Measurements from ENCODE around the gene PLLP. TPM values are rescaled to one million over a fixed set of nuclear protein-coding genes. Genes with fewer than 3 reads are reported as not detected.

The PLLP gene
- total RNA-seq, 2 donors from 2014 or later = 3.1 to 8.6 TPM

DNA sequence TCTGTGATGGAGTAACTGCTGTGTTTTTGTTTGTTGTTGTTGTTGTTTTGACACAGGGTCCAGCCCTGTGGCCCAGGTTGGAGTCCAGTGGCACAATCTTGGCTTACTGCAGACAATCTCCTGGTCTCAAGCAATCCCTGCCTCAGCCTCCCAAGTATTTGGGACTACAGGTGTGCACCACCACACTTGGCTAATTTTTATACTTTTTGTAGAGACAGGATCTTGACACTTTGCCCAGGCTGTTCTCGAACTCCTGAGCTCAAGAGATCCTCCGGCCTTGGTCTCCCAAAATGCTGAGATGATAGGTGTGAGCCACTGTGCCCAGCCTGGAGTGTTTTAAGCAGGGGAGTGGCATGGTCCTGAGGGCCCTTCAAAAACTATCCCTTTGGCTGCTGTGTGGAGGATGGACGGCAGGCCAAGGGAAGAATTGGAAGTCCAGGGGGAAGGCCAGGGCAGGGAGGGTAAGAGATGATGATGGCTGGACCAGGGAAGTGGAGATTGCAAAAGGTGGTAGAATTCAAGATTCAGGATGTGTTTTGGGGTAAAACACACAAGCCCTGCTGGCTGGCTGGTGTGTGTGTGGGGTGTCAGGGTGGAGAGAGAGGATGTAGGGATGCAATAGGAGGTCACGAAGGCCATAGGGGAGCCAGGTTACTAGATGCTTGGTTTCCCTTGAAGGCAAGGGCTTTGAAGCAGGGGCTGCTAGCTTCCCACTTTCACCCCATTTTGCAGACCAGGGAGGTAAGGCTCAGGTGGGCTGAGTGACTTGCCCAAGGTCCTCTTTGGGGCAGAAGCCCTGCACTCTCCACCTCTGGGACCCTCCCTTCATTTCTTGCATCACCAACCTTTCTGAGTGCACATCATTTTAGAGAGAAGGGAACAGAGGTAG lies 18.8 kb upstream of the PLLP start:
- DNase-seq (ENCODE audit: low spot score) (no peak), ATAC-seq (ENCODE audit: insufficient number of reproducible peaks, low FRiP score, low read depth) (no peak)
- no peaks in the 10 kb centered on the region for H3K36me3 ChIP-seq
- no peaks in the 10 kb centered on the region for H3K9me3 ChIP-seq
- TF ChIP-seq, protein P1, sequence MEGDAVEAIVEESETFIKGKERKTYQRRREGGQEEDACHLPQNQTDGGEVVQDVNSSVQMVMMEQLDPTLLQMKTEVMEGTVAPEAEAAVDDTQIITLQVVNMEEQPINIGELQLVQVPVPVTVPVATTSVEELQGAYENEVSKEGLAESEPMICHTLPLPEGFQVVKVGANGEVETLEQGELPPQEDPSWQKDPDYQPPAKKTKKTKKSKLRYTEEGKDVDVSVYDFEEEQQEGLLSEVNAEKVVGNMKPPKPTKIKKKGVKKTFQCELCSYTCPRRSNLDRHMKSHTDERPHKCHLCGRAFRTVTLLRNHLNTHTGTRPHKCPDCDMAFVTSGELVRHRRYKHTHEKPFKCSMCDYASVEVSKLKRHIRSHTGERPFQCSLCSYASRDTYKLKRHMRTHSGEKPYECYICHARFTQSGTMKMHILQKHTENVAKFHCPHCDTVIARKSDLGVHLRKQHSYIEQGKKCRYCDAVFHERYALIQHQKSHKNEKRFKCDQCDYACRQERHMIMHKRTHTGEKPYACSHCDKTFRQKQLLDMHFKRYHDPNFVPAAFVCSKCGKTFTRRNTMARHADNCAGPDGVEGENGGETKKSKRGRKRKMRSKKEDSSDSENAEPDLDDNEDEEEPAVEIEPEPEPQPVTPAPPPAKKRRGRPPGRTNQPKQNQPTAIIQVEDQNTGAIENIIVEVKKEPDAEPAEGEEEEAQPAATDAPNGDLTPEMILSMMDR (IDR thresholded peaks at IDR 0.05) = no peak
- no peak overlapping the region for H3K4me3 ChIP-seq
- no peaks in the 10 kb centered on the region for H3K27me3 ChIP-seq (replicated peaks; ENCODE audit: insufficient read depth)
- peak overlapping the region; percentile 95 to 98 for H3K27ac ChIP-seq
- peaks cover 9 to 45% of the 10 kb centered on the region in 2 donors for H3K4me1 ChIP-seq (ENCODE audit: control insufficient read depth in 1 of 2, low read depth in 2 of 2)

- Histone ChIP-seq H3K36me3 (no peaks in the 10 kb centered on the region), H3K4me3 (no peak overlapping the region), H3K27me3 (replicated peaks; ENCODE audit: insufficient read depth) (no peaks in the 10 kb centered on the region), H3K27ac (peak overlapping the region; percentile 22 to 35), H3K4me1 (ENCODE audit: control insufficient read depth in 1 of 2, low read depth in 2 of 2) (peaks cover 9 to 41% of the 10 kb centered on the region in 2 donors), H3K9me3 (no peaks in the 10 kb centered on the region)
- TF ChIP-seq, protein P1 (IDR thresholded peaks at IDR 0.05) = no peak
- ATAC-seq (ENCODE audit: insufficient number of reproducible peaks, low FRiP score, low read depth) (no peak), DNase-seq (ENCODE audit: low spot score) (no peak)
These were observed 16.8 kb upstream of the PLLP start for GRCh38 chr16:57301126-57301817.

GRCh38 chr16:57300387-57301125 lies 16.1 kb upstream of the PLLP start:
- TF ChIP-seq, protein P1 (IDR thresholded peaks at IDR 0.05) = peak; percentile 89
- peak; percentile 64 for ATAC-seq (ENCODE audit: insufficient number of reproducible peaks, low FRiP score, low read depth)
- Histone ChIP-seq H3K27me3 (replicated peaks; ENCODE audit: insufficient read depth) (no peaks in the 10 kb centered on the region), H3K27ac (peak overlapping the region; percentile 94 to 96), H3K9me3 (no peaks in the 10 kb centered on the region), H3K36me3 (no peaks in the 10 kb centered on the region), H3K4me1 (ENCODE audit: control insufficient read depth in 1 of 2, low read depth in 2 of 2) (peaks cover 9 to 34% of the 10 kb centered on the region in 2 donors), H3K4me3 (peak overlapping the region; percentile 71)
- peak; percentile 99 for DNase-seq (ENCODE audit: low spot score)

DNA sequence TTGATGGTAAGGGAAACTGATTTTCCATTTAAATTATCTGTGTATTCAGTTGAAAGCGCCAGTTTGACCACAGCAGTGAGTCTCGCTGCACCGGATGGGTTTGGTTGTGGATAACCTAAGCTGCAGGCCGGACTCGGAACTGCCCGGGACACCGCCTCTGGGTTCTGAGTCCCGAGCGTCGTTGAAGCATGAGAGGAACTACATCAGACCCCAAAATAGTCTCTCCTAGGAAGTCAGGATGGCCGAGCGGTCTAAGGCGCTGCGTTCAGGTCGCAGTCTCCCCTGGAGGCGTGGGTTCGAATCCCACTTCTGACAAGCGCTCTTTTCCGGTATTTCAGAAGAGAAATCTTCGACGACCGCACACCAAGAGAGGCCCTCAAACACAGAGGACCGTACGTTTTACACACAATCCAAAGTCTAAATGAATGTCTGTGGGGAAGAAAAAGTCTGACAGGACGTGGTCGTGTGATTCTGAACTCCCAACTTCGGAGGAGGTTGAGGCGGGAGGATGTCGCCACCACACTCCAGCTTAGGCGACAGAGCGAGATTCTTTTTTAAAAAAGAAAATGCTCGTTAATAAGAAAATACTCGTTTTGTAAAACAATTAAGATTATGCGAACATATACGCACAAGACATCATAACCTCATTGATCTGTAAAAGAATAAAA lies 15.4 kb upstream of the PLLP start:
- H3K36me3 ChIP-seq = no peaks in the 10 kb centered on the region
- H3K27me3 ChIP-seq (replicated peaks; ENCODE audit: insufficient read depth) = no peaks in the 10 kb centered on the region
- peaks cover 8 to 29% of the 10 kb centered on the region in 2 donors for H3K4me1 ChIP-seq (ENCODE audit: control insufficient read depth in 1 of 2, low read depth in 2 of 2)
- peak overlapping the region; percentile 94 to 96 for H3K27ac ChIP-seq
- TF ChIP-seq, protein P1 (IDR thresholded peaks at IDR 0.05) = peak; percentile 58
- ATAC-seq (ENCODE audit: insufficient number of reproducible peaks, low FRiP score, low read depth) (peak; percentile 66), DNase-seq (ENCODE audit: low spot score) (peak; percentile 62)
- no peaks in the 10 kb centered on the region for H3K9me3 ChIP-seq
- H3K4me3 ChIP-seq = peak overlapping the region; percentile 71

Data from thoracic aorta (tissue), 2 donors.